Fibroblast of mammary gland (primary cell): ENCODE data around the gene TENM4.

Experiments
- DNase-seq: peaks from one replicate; pipeline ENCODE4 v3.0.0-alpha.2; 2010; ENCODE audit warnings: low read depth
- H3K4me3 ChIP-seq: 2 replicates; pipeline ENCODE4 v1.5.1; 2011; ENCODE audit warnings: low read depth, mild to moderate bottlenecking, low read length, moderate library complexity; ENCODE audit not compliant: control insufficient read depth
- CTCF ChIP-seq: conservative IDR thresholded peaks from 2 replicates; pipeline ENCODE4 v1.5.1; 2011; ENCODE audit warnings: low read depth, low read length, inconsistent platforms; ENCODE audit not compliant: control insufficient read depth, insufficient read depth

TENM4 gene

GRCh38 chr11:78957476-78958245 is 483.2 kb downstream of the TENM4 start:
- peak; percentile 66 for DNase-seq

GRCh38 chr11:78954696-78955095 is 486.1 kb downstream of the TENM4 start:
- TF ChIP-seq CTCF = no peak
- H3K4me3 ChIP-seq = no peak overlapping the region
- DNase-seq = no peak

More at GRCh38 chr11:78957476-78958245, 483.2 kb downstream of the TENM4 start:
- H3K4me3 ChIP-seq = no peak overlapping the region
- TF ChIP-seq CTCF = no peak

GRCh38 chr11:78954261-78954660 is 486.6 kb downstream of the TENM4 start:
- no peak overlapping the region for H3K4me3 ChIP-seq
- no peak for DNase-seq
- no peak for TF ChIP-seq CTCF

- no peak for DNase-seq
- no peak overlapping the region for H3K4me3 ChIP-seq
These were observed 487.9 kb downstream of the TENM4 start for GRCh38 chr11:78952890-78953289.

GRCh38 chr11:78952175-78952574 is 488.7 kb downstream of the TENM4 start:
- DNase-seq = no peak
- TF ChIP-seq CTCF = no peak
- no peak overlapping the region for H3K4me3 ChIP-seq

More at GRCh38 chr11:78952890-78953289, 487.9 kb downstream of the TENM4 start:
- no peak for TF ChIP-seq CTCF

- no peak overlapping the region for H3K4me3 ChIP-seq
- TF ChIP-seq CTCF = no peak
- DNase-seq = no peak
These were observed 490.7 kb downstream of the TENM4 start for GRCh38 chr11:78949976-78950690.
